Lower lobe of right lung (tissue), 2 donors: ENCODE results near the gene POM121C. TPM values are rescaled to one million over a fixed set of nuclear protein-coding genes. Genes with fewer than 3 reads are reported as not detected.
A peak's percentile ranks its signal among the peaks of the same experiment; 100 is the strongest.
"Not testable (repeated sequence)": the region's sequence is repeated elsewhere in the genome, so short reads cannot be mapped to it uniquely, and the experiment has no call there.

ENCODE experiments used
- ATAC-seq, 2 donors: fragments of 200-7000 bp; cut with Tn5 transposase; one replicate each; pipeline ENCODE4 v1.9.1; 2020 to 2022; ENCODE audit warnings: mild to moderate bottlenecking in 2 of 2, moderate library complexity in 2 of 2
- DNase-seq: peaks from one replicate; pipeline ENCODE4 v3.0.0-alpha.2; 2020
- H3K27ac ChIP-seq: fragments of 200-600 bp; one replicate; pipeline ENCODE4 v1.8.0; 2022
- H3K27me3 ChIP-seq: fragments of 200-600 bp; one replicate; pipeline ENCODE4 v1.8.0; 2022; ENCODE audit warnings: low read depth
- H3K36me3 ChIP-seq: fragments of 200-600 bp; one replicate; pipeline ENCODE4 v1.8.0; 2022; ENCODE audit warnings: mild to moderate bottlenecking
- H3K4me1 ChIP-seq: fragments of 200-600 bp; one replicate; pipeline ENCODE4 v1.8.0; 2022
- H3K4me3 ChIP-seq: fragments of 200-600 bp; one replicate; pipeline ENCODE4 v1.8.0; 2022; ENCODE audit warnings: mild to moderate bottlenecking
- H3K9me3 ChIP-seq: fragments of 200-600 bp; one replicate; pipeline ENCODE4 v1.8.0; 2022
- intact Hi-C: fragments of 100-400 bp; cut with DNase I; formaldehyde crosslinking; loops from one replicate; pipeline ENCODE4 v1.11.0; 2022
- total RNA-seq: library from RNA; stranded (reverse); fragmentation: NEBNext Ultra II Directional; extraction: Animal tissue kit (Norgen Biotek cat#: 25700); gene quantifications from one replicate; pipeline ENCODE4 v1.2.1, GENCODE V29; 2021
- donor health status: DM: no; HTN: yes; CAD: no; lungs with severe emphysema.

POM121C gene
- total RNA-seq, 1 donor from 2014 or later, result 35.7 TPM

- H3K4me3 ChIP-seq, H3K27me3 ChIP-seq, DNase-seq, H3K9me3 ChIP-seq, H3K27ac ChIP-seq, H3K4me1 ChIP-seq, intact Hi-C loops: not testable (repeated sequence)
- ATAC-seq, result peak in 1 of 2 donors; percentile 3
- H3K36me3 ChIP-seq, result peaks cover 39% of the 10 kb centered on the region
Measured at GRCh38 chr7:75421798-75422710, 64.0 kb downstream of the POM121C start.

- H3K27ac ChIP-seq, ATAC-seq, H3K4me1 ChIP-seq, H3K27me3 ChIP-seq, DNase-seq, H3K4me3 ChIP-seq, H3K9me3 ChIP-seq, intact Hi-C loops: not testable (repeated sequence)
- H3K36me3 ChIP-seq, result peaks cover 55% of the 10 kb centered on the region
Measured at GRCh38 chr7:75420152-75420551, 65.9 kb downstream of the POM121C start.

DNA sequence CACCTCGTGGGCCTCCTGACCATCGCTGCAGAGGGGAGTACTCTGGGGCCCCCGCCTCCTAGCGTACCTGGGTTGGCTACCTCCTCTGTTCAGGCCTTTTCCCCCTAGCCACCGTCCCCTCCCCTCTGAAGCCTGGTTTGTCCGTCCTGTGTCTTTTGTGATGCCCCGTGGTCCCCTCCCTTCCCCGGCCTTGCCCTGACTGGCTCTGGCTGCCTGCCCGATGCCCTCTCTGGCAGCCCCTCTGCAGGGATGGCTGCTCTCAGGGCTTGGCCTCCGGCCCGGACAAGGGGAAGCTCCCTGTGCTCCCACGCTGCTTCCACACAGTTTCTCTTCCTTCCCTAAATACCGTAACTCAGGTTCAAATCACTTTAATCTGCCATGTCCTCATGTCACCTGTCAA is 66.4 kb downstream of the POM121C start:
- ATAC-seq, H3K27ac ChIP-seq, DNase-seq, intact Hi-C loops, H3K9me3 ChIP-seq, H3K4me1 ChIP-seq, H3K4me3 ChIP-seq, H3K27me3 ChIP-seq: not testable (repeated sequence)
- H3K36me3 ChIP-seq, result peaks cover 56% of the 10 kb centered on the region

DNA sequence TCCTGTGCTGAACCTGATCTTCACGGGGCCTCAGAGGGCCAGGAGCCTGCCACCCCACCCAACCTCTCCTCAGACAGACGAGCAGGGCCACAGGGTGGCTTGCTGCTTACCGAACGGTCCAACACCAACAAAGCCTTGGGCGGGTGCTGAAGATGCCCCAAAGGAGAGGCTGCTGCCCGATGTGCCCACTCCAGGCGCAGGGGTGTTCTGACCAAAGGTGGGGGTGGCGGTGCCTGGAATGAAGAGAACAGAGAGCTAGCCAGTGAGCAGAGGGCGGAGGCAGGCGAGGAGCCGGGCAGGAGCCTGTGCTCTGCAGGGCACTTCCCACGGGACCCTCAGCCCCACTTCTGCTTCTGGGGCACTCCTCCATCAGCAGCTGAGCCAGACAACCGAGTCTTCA is 66.9 kb downstream of the POM121C start:
- intact Hi-C loops, H3K4me3 ChIP-seq, H3K4me1 ChIP-seq, H3K9me3 ChIP-seq, H3K27me3 ChIP-seq, DNase-seq, H3K27ac ChIP-seq: not testable (repeated sequence)
- ATAC-seq, result peak in 1 of 2 donors; percentile 3
- H3K36me3 ChIP-seq, result peaks cover 51% of the 10 kb centered on the region

DNA sequence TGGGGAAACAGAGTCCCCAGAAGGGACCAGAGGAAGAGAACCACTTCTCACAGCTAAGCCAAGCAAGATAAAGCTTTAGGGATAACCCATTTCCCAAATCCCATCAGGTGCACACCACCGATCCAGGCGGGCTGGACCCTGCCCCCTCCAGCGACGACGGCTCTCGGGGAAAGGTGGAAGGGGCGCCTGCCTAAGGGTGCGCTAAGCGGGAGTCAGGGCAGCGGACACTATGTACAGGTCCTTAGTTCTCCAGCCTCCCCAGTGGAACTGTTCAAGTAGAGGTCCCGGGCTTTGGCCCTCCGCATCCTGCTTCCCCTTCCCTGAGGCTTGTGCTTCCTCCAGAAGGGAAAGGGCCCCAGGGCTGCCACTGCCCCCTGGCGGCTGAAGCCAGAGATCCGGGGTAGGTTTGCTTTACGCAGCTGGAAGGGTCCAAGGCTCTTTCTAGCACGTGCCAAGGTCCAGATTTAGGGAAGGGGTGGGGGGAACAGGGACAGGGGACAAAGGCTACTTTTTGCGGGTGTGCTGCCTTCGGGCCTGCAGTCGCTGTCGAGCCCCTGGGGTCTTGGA is 67.7 kb downstream of the POM121C start:
- H3K27ac ChIP-seq, DNase-seq, H3K9me3 ChIP-seq, intact Hi-C loops, H3K4me1 ChIP-seq, H3K4me3 ChIP-seq, H3K27me3 ChIP-seq: not testable (repeated sequence)
- peaks cover 43% of the 10 kb centered on the region for H3K36me3 ChIP-seq
- ATAC-seq, result peak; percentile 22 to 26

DNA sequence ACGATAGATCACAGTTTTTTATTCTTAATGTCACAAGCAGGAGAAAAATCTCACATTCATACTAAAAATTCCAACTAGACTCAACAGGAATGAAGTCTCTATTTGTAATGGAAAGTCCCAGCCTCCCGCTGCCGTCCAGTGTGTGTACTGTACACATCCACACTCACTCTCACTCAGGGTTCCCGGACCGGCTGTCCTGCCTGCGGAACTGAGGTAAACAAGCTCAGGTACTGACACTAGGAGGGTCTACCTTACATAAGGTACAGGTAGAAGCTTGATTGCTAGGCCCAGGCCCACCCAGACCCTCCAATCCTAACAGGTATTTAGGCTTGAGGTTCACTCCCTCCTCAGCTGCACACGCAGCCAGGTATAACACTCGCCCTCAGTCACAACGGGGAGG is 69.3 kb downstream of the POM121C start:
- H3K4me3 ChIP-seq, H3K9me3 ChIP-seq, H3K4me1 ChIP-seq, intact Hi-C loops, DNase-seq, H3K27me3 ChIP-seq, H3K27ac ChIP-seq, ATAC-seq: not testable (repeated sequence)
- peaks cover 42% of the 10 kb centered on the region for H3K36me3 ChIP-seq

DNA sequence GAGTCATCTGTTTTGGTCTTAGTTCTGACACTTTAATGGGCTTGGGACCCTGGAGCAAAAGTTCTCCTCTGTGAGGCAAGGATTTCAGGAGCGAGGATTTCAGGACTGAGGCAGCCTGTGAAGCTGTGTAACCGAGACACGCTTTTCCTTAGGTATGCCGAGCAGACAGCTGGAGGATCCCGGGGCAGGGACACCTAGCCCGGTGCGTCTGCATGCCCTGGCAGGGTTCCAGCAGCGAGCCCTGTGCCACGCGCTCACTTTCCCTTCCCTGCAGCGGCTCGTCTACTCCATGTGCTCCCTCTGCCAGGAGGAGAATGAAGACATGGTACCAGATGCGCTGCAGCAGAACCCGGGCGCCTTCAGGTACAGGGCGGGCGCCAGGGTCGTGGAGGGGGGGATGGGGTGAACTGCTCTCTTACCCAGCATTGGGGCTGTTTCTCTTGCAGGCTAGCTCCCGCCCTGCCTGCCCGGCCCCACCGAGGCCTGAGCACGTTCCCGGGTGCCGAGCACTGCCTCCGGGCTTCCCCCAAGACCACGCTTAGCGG is 70.2 kb downstream of the POM121C start:
- H3K9me3 ChIP-seq, DNase-seq, intact Hi-C loops, H3K4me3 ChIP-seq, H3K27me3 ChIP-seq, H3K27ac ChIP-seq, ATAC-seq, H3K4me1 ChIP-seq: not testable (repeated sequence)
- H3K36me3 ChIP-seq, result peaks cover 34% of the 10 kb centered on the region

- H3K4me1 ChIP-seq, intact Hi-C loops, DNase-seq, H3K27ac ChIP-seq, H3K27me3 ChIP-seq, ATAC-seq, H3K4me3 ChIP-seq, H3K9me3 ChIP-seq: not testable (repeated sequence)
- peaks cover 29% of the 10 kb centered on the region for H3K36me3 ChIP-seq
Measured at GRCh38 chr7:75415428-75415817, 70.7 kb downstream of the POM121C start.

- H3K27ac ChIP-seq, ATAC-seq, H3K4me1 ChIP-seq, intact Hi-C loops, DNase-seq, H3K27me3 ChIP-seq, H3K4me3 ChIP-seq, H3K9me3 ChIP-seq: not testable (repeated sequence)
- peaks cover 26% of the 10 kb centered on the region for H3K36me3 ChIP-seq
Measured at GRCh38 chr7:75414708-75415427, 71.2 kb downstream of the POM121C start.

DNA sequence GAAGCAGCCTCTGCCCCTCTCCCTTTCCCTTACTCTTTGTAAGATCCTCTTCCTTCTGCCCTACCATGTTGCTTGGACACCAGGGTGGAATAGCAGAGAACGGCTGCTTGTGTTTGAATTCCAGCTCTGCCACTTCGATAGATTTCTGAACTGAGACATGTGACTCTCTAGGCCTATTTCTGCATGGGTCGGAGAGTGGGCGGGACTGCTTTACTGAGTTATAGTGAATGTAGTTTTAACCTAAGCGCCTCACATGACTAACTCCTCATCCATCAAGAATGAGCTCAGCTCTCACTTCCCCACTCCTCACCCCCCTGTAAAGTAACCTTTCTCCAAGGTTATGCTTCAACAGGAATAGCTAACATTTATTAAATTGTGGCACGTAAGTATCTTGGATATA is 71.9 kb downstream of the POM121C start:
- H3K4me1 ChIP-seq, intact Hi-C loops, H3K27me3 ChIP-seq, H3K4me3 ChIP-seq, H3K27ac ChIP-seq, H3K9me3 ChIP-seq, DNase-seq, ATAC-seq: not testable (repeated sequence)
- peaks cover 23% of the 10 kb centered on the region for H3K36me3 ChIP-seq

GRCh38 chr7:75410823-75411173 is 75.3 kb downstream of the POM121C start:
- H3K36me3 ChIP-seq, H3K27ac ChIP-seq, intact Hi-C loops, H3K4me3 ChIP-seq, DNase-seq, H3K4me1 ChIP-seq, H3K9me3 ChIP-seq, H3K27me3 ChIP-seq: not testable (repeated sequence)
- peak in 1 of 2 donors; percentile 7 for ATAC-seq

- ATAC-seq, result peak; percentile 99
- H3K36me3 ChIP-seq, DNase-seq, H3K4me1 ChIP-seq, H3K9me3 ChIP-seq, intact Hi-C loops, H3K27ac ChIP-seq, H3K27me3 ChIP-seq: not testable (repeated sequence)
- H3K4me3 ChIP-seq, result peak overlapping the region; percentile 45
Measured at GRCh38 chr7:75409880-75410822, 75.9 kb downstream of the POM121C start.
